ENCODE data around the gene ITLN1. TPM values are rescaled to one million over a fixed set of nuclear protein-coding genes. Genes with fewer than 3 reads are reported as not detected.

ITLN1 gene
- total RNA-seq, 2 donors from 2014 or later, result 5.9 to 8.6 TPM

DNA sequence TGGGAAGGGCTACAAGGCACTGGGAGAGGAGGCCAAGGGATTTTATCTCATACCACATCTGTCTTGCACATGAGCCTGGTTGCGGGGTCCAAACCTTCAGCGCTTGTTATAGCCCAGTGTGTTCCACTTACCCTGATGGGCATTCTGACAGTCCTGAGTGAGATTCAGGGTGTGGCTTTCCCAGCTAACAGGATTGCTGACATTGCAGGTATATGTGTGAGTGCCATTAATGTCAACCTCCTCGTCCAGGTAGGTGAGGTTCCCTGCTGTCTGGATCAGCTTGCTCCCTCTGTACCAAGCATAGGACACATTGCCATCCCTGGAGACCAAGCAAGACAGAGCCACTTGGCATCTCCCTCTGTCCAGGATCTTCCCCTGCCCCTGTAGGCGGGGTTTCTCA, 43.9 kb downstream of the ITLN1 start:
- Histone ChIP-seq H3K27me3 (no peaks in the 10 kb centered on the region), H3K36me3 (replicated peaks in 1 of 2; ENCODE audit: insufficient read depth in 1 of 2, low read depth in 2 of 2) (no peaks in the 10 kb centered on the region), H3K9me3 (no peaks in the 10 kb centered on the region), H3K27ac (no peak overlapping the region), H3K4me1 (no peaks in the 10 kb centered on the region), H3K4me3 (no peak overlapping the region)
- TF ChIP-seq POLR2A (IDR thresholded peaks at IDR 0.05) (no peak), CTCF (IDR thresholded peaks at IDR 0.05) (no peak)
- 94 to 100% methylated on average over 2 to 4 of the region's 4 CpGs for WGBS, 2 donors
- no peak for ATAC-seq
- intact Hi-C loops (cut with DNase I), result no loop called here
- no peak for DNase-seq

GRCh38 chr1:160839746-160840145, 45.2 kb downstream of the ITLN1 start:
- DNase-seq (no peak), ATAC-seq (no peak)
- intact Hi-C loops (cut with DNase I), result loop anchor here (5.0 to 10.0 kb wide), 2 partner anchors 113 to 255 kb away; partner anchors contain the start of genes ITLN2 and KLHDC9
- TF ChIP-seq CTCF (IDR thresholded peaks at IDR 0.05) (no peak), POLR2A (IDR thresholded peaks at IDR 0.05) (no peak)
- Histone ChIP-seq H3K27me3 (no peaks in the 10 kb centered on the region), H3K27ac (no peak overlapping the region), H3K9me3 (no peaks in the 10 kb centered on the region), H3K4me1 (no peaks in the 10 kb centered on the region), H3K4me3 (no peak overlapping the region), H3K36me3 (replicated peaks in 1 of 2; ENCODE audit: insufficient read depth in 1 of 2, low read depth in 2 of 2) (no peaks in the 10 kb centered on the region)
- 73 to 78% methylated on average over 2 of the region's 2 CpGs for WGBS, 2 donors

GRCh38 chr1:160838888-160839287, 46.1 kb downstream of the ITLN1 start:
- H3K4me3 ChIP-seq, result no peak overlapping the region
- no peak overlapping the region for H3K27ac ChIP-seq
- DNase-seq (no peak), ATAC-seq (no peak)
- intact Hi-C loops (cut with DNase I), result loop anchor here (5.0 to 10.0 kb wide), 2 partner anchors 113 to 256 kb away; partner anchors contain the start of genes ITLN2 and KLHDC9
- H3K27me3 ChIP-seq, result no peaks in the 10 kb centered on the region
- 64 to 72% methylated on average over 7 of the region's 7 CpGs for WGBS, 2 donors
- no peaks in the 10 kb centered on the region for H3K4me1 ChIP-seq
- no peak for TF ChIP-seq CTCF (IDR thresholded peaks at IDR 0.05)
- TF ChIP-seq POLR2A (IDR thresholded peaks at IDR 0.05), result no peak
- H3K9me3 ChIP-seq, result no peaks in the 10 kb centered on the region
- no peaks in the 10 kb centered on the region for H3K36me3 ChIP-seq (replicated peaks in 1 of 2; ENCODE audit: insufficient read depth in 1 of 2, low read depth in 2 of 2)

DNA sequence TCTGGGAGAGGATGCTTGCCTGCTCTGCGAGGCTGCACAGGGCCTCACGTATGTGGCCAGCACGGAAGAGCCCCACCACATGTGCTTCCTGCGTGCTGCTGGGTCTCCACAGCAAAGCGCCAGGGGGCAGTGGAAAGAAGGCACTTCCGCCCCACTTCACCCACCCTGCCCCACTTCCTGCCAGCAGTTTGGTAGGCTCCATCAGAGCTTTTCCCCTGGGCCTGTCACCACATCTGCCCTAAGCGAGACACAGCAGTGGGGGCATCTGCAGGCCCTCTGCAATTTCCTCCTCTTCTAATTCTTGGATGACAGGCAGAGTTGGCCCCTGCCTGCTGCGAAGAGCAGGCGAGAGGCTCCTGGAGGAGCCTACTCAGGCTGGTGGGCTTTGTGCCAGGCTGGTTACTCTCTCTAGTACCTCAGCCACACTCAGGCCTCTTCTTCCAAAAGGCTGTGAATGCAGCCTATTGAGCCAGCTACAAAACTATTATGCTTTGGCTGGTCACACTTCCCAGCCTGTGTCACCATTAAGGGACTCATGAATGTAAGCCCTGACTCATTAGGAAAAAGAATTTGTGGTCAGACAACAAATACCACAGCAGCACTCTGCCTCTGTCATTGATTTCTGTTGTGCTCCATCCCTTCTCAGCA, 47.3 kb downstream of the ITLN1 start:
- peak in 2 of 4 donors; percentile 22 to 37 for DNase-seq
- Histone ChIP-seq H3K4me3 (no peak overlapping the region), H3K27me3 (no peaks in the 10 kb centered on the region), H3K27ac (no peak overlapping the region), H3K36me3 (replicated peaks in 1 of 2; ENCODE audit: insufficient read depth in 1 of 2, low read depth in 2 of 2) (no peaks in the 10 kb centered on the region), H3K9me3 (no peaks in the 10 kb centered on the region), H3K4me1 (no peaks in the 10 kb centered on the region)
- TF ChIP-seq CTCF (IDR thresholded peaks at IDR 0.05) (no peak), POLR2A (IDR thresholded peaks at IDR 0.05) (no peak)
- no peak for ATAC-seq
- WGBS, 2 donors, result 61 to 88% methylated on average over 7 to 9 of the region's 9 CpGs
- intact Hi-C loops (cut with DNase I), result loop anchor here (5.0 to 10.0 kb wide), 2 partner anchors 115 to 257 kb away; partner anchors contain the start of genes ITLN2 and KLHDC9
